ENCODE data around the gene FAM83D.

The FAM83D gene

GRCh38 chr20:38999965-39000910 is 74.0 kb downstream of the FAM83D start:
- TF ChIP-seq FOXP2 (optimal IDR thresholded peaks at IDR 0.05; ENCODE audit: control extremely low read depth, extremely low read length, insufficient read depth) = no peak
- no peak for TF ChIP-seq EZH2 (IDR thresholded peaks at IDR 0.05)
- TF ChIP-seq POLR2AphosphoS5 (IDR thresholded peaks at IDR 0.05; ENCODE audit: borderline replicate concordance, low read depth, low read length) = no peak
- no peak overlapping the region for H3K9ac ChIP-seq (ENCODE audit: insufficient read length)
- H3K4me3 ChIP-seq = no peak overlapping the region
- peaks cover 56% of the 10 kb centered on the region for H3K36me3 ChIP-seq (ENCODE audit: insufficient read depth, low read length)
- H3K9me3 ChIP-seq (ENCODE audit: low read depth, low read length) = no peaks in the 10 kb centered on the region
- no peak for DNase-seq (ENCODE audit: low read depth, low spot score)
- H3K27ac ChIP-seq = no peak overlapping the region

All from SK-N-MC (cell line).